8988T (cell line): ENCODE results near the gene MACC1.
"Not testable (repeated sequence)": the region's sequence is repeated elsewhere in the genome, so short reads cannot be mapped to it uniquely, and the experiment has no call there.

Source experiments
- DNase-seq: peaks from one replicate; pipeline ENCODE4 v3.0.0; 2011

The MACC1 gene

GRCh38 chr7:20172736-20173334 is 44.3 kb downstream of the MACC1 start:
- DNase-seq: peak; percentile 14

DNA sequence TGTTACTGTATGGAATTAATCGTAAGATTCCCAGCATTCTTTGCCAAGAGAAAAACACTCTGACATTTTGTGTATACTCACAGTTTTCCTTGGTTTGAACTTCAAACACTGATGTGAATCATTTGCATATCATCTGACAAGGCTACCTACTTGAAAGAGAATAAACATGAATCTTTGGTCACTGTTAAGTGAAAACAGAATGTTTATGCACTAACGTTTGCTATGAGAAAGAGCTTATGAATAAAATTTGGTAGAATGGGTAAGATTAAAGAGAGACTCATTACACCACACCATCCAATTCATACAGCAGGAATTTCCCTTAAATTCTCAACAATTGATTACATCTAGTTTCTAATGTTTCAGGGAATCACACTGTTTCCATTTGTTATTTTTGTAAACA is 46.6 kb downstream of the MACC1 start:
- no peak for DNase-seq

DNA sequence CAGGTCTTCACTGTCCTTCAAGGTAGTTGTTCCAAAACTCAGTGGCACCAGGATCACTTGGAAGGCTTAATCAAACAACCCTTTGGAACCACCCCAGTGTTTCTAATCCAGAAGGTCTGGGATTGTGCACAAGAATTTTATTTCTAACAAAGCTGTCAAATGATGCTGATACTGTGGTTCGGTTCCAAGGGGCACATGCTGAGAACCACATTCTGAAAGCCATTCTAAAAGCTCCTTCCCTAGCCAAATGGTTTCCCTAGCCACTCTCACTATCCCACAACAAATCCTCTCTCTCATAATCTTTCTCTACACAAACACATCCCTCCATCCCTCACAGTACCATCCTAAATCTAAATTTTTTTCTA is 52.1 kb downstream of the MACC1 start:
- no peak for DNase-seq

DNA sequence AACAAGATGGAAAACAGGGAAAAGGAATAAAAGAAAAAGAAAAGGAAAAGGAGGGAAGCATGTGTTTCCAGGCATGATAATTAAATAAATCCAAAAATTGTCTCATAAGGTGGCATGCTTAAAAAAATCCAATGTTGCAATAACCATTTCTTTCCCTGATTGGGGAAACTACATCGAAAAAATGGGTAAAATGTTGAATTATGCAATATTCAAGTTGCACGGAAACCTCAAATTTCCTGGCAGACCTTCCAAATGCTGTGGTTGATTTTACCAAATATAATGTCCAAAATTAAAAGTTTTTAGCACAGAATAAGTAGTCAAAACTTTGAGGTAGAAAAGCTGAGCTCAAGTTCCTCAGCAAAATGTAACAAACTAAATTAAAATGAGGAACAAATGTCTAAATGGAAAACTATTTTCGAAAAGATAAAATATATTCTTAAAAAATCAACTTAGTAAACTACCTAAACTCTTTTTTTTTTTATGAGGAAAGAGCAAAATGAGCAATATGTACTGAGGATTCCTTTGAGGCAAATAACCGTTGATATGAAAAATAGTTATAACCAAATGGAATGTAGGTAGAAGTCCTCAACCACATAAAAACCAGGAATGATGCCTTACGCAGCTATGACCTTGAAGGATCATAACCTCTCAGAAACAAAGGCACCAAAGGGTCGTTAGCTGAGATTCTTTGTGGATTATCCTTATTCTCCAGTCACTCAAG is 52.6 kb downstream of the MACC1 start:
- DNase-seq: no peak

DNA sequence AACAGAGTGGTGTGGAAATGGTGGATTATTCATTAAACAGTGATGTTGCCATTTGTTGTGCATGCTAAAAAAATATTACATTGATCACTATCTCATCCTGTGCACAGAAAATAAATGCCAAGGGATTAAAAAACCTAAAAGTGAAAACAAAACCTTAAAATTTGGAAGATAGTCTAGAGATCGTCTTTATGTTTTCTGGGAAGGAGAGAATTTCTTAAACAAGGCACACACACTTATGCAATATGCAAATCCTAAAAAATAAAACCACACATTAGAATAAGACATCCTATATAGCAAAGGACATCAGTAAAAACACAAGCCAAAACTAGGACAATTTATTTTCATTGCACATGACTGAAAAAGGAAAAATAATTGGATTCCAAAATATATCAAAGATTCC is 54.5 kb downstream of the MACC1 start:
- DNase-seq: no peak

DNA sequence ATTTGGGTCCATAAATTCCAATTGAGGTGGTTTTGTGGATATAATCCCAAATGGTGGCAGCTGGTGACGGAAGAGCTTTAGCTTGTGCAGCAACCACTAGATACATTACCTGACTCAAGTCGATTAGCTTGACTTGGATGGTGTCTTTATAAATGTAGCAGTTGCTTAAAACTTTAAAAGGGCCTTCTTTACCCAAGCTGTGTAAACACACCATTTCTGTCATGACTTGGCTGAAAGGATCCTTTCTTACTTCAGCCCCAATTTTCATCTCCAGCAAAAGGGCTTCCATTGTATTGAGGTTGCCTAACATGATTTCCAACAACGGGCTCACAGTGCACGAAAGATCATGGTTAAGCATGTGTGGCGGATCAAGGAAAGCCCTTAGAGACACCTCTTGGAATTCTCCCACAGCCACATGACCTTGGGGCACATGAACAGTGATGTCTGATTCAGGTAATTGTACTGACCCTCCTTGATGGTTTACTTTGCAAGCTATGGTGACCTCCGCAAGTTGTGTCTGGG is 57.9 kb downstream of the MACC1 start:
- no peak for DNase-seq

GRCh38 chr7:20158684-20159083 is 58.5 kb downstream of the MACC1 start:
- DNase-seq: no peak

- no peak for DNase-seq
These were observed 59.7 kb downstream of the MACC1 start for GRCh38 chr7:20157456-20157855.

DNA sequence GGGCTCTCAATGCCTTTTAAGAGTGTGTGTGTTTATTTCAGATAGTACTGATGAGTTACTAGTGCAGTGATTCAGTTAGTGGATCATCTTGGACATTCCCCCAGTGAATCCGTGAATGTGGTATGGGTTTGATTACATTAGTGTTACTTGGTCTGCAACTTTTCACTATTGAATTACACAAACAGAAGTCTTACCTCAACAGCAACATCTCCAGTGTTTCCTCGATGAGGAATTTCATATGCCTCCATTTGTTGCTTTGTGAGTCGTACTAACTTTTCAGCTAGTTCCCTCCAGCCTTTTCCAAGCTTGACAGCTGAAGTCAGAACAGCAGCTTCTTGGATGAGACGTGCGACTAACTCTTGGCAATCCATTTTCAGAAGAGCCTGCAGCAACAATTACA is 63.2 kb downstream of the MACC1 start:
- no peak for DNase-seq

GRCh38 chr7:20153567-20153966 is 63.6 kb downstream of the MACC1 start:
- DNase-seq: no peak

DNA sequence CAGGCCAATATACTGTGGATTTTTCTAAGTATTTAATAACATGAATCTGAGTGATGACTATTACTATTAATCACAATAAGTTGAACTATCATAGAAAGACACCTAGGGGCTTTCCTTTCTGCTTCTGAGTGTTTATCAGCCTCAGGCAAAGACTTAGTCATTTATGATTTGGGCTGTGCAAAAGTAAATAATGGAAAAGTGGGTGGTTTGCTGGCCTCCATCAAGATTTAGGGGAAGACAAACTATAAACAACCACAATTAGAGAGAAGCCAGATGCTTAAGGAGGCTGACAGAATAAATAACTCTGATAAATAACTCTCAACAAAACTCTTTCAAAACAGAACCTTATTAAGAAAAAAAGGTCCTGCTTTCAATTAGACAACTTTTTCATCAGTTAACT is 64.7 kb downstream of the MACC1 start:
- DNase-seq: no peak

DNA sequence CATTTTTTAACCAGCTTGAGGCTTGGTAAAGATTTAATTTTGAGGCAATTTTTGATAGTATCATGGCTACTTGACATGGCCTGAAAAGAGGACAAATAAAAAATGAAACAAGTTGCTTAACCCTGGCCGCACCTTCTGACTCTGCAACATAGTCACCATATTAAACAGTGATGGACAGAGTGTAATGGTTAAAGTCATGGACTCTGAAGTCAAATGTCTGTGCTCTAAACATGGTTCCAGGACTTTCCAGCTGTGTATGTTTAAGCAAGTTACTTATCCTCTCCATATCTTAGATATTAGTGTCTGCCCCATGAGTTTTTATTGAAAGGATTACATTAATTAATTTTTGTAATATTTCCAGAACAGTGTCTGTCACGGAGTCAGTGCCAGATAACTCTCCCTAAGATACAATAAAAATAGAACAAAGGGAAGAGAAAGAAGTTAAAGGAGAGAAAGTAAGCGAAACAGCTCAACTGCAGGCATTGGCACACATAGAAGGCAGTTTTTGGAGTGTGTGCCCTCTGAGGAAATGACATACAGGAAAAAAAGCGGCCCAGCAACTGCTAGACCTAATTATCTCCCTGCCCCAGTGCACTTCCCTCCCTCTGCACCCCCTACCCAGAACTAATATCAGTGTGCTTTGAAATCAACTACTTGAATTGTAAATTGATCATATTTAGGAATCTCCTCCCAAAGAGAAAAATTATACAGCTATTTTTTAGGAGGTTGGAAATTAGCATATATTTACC is 65.3 kb downstream of the MACC1 start:
- no peak for DNase-seq

- DNase-seq: no peak
These were observed 70.7 kb downstream of the MACC1 start for GRCh38 chr7:20146451-20146850.

DNA sequence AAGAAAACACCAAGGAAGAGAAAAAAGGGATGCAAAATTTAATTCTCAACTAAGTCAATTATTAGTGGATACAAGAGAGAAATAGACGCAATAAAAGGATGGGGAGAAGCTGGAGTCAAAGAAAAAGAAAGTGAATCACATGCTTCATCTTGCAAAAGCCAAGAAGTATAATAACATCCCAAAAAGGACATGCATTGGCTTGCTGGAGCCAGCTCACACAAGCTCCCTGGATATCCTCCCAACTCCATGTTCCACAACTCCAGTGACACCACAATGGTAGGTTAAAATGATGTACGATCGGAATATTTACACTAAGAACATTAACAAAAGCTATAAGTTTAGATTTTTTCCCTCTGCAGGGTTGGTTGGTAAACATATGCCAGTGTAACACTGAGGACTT is 72.4 kb downstream of the MACC1 start:
- DNase-seq: no peak

DNA sequence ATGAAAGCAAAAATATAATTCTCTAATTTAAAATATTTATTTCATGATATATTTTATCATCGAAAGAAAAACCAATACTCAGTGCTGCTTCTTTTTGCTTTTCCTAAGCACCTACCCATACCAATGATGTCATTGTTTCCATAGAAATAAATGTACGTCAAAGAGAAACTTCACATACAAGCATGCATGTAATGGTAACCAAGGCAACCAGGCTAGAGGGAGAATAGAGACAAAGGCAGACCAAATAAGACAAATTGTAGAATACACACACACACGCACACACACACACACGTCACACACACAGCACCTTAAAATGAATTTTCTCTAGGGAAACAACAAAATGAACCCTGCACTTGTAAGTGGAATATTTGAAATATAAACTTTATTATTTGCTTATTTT is 75.5 kb downstream of the MACC1 start:
- DNase-seq: no peak

DNA sequence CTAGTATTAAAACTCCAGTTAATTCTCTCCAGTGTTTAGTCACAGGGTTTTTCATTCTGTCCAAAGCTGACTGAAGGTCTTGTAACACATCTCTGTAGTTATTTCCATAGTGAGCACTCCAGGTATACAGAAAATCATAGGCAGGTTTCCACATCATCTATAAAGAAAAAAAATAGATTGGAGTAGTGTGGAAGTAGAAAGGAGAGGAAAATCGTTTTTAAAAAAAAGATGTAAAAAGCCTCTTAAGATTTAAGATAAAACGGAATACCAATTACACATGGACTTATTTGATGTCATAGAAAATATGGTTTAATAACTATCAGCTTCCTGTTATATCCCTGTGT is 76.2 kb downstream of the MACC1 start:
- no peak for DNase-seq

- DNase-seq: no peak
These were observed 76.7 kb downstream of the MACC1 start for GRCh38 chr7:20140291-20141001.

DNA sequence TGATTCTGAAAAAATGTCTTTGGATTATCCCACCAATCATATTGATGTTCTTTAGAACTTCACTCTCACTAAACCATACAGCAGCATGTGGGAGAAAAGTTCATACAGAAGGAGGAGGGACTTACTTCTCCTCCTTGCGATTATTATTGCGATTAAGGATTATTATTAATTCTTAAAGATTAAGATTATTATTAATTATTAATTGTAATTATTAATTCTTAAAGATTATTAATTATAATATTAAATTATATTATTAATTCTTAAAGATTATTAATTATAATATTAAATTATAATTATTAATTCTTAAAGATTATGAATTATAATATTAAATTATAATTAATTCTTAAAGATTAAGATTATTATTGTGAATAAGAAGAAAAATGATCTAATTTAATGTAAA is 80.5 kb downstream of the MACC1 start:
- no peak for DNase-seq

DNA sequence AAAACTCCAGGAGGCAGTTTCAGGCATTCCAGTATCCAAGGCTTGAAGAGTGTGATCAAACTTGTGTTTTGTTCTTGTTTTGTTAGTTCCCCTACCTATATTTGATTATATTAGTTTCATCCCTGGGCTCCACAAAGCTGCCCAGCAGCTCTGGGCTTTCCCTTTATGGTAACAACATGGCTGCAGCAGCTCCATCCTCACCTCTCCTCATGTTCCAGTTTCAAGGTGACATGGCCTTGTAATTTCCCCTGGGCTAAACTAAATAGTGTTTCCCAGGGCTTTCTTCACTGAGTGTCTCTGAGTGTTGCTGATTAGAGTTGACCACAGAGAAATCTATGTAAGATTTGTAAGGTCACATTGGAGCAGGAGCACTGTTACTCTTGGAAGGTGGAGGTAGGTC is 83.4 kb downstream of the MACC1 start:
- DNase-seq: no peak

- DNase-seq: no peak
These were observed 84.6 kb downstream of the MACC1 start for GRCh38 chr7:20132585-20132984.

GRCh38 chr7:20131776-20132175 is 85.4 kb downstream of the MACC1 start:
- DNase-seq: no peak

DNA sequence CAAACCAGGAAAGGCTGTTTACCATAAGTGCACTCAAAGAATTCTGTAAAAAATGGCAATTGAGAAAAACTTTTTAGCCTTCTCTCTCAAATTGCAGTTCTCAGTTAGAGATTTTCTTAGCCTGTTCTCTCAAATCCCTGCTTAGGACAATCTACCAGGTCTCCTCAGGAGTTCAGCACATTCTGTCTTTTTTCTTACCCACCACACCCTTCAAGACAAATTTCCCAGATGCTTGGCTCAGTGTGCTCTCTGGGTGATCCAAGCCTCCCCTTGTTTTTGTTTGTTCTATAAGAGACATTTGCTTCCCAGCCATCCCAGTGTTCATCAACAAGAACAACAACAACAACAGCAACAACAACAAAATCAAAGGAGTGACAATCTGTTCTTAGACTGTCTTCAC is 87.3 kb downstream of the MACC1 start:
- DNase-seq: no peak

GRCh38 chr7:20128001-20128400 is 89.2 kb downstream of the MACC1 start:
- no peak for DNase-seq

- DNase-seq: not testable (repeated sequence)
These were observed 91.1 kb downstream of the MACC1 start for GRCh38 chr7:20126060-20126459.
